Measurements from ENCODE around the gene PLEKHB2. TPM values are rescaled to one million over a fixed set of nuclear protein-coding genes. Genes with fewer than 3 reads are reported as not detected.
A peak's percentile ranks its signal among the peaks of the same experiment; 100 is the strongest.
"Not testable (repeated sequence)": the region's sequence is repeated elsewhere in the genome, so short reads cannot be mapped to it uniquely, and the experiment has no call there.

PLEKHB2 gene
- 82.0 and 88.6 TPM in 2 replicates for total RNA-seq
- 70.5 TPM for polyA plus RNA-seq (2012)

GRCh38 chr2:131105156-131105949 is at the start of gene PLEKHB2:
TSS of gene PLEKHB2 (plus strand) at chr2:131105336. CDS start at chr2:131120942, 15,606 bp downstream.
- DNase-seq (ENCODE audit: low read depth): peak; percentile 91

GRCh38 chr2:131056204-131056931 is 48.8 kb upstream of the PLEKHB2 start:
- DNase-seq (ENCODE audit: low read depth): peak; percentile 73

GRCh38 chr2:131056932-131057287 is 48.2 kb upstream of the PLEKHB2 start:
- no peak for DNase-seq (ENCODE audit: low read depth)

- peak; percentile 34 for DNase-seq (ENCODE audit: low read depth)
Measured at GRCh38 chr2:131058214-131058843, 46.8 kb upstream of the PLEKHB2 start.

GRCh38 chr2:131058920-131059319 is 46.2 kb upstream of the PLEKHB2 start:
- no peak for DNase-seq (ENCODE audit: low read depth)

- DNase-seq (ENCODE audit: low read depth): no peak
Measured at GRCh38 chr2:131063501-131064283, 41.4 kb upstream of the PLEKHB2 start.

- DNase-seq (ENCODE audit: low read depth): no peak
Measured at GRCh38 chr2:131064589-131065512, 40.3 kb upstream of the PLEKHB2 start.

GRCh38 chr2:131067465-131068125 is 37.5 kb upstream of the PLEKHB2 start:
- DNase-seq (ENCODE audit: low read depth): no peak

- not testable (repeated sequence) for DNase-seq (ENCODE audit: low read depth)
Measured at GRCh38 chr2:131068172-131068571, 37.0 kb upstream of the PLEKHB2 start.

- not testable (repeated sequence) for DNase-seq (ENCODE audit: low read depth)
Measured at GRCh38 chr2:131075578-131075977, 29.6 kb upstream of the PLEKHB2 start.

GRCh38 chr2:131076707-131077106 is 28.4 kb upstream of the PLEKHB2 start:
- DNase-seq (ENCODE audit: low read depth): no peak

- no peak for DNase-seq (ENCODE audit: low read depth)
Measured at GRCh38 chr2:131077182-131077846, 27.8 kb upstream of the PLEKHB2 start.

- DNase-seq (ENCODE audit: low read depth): no peak
Measured at GRCh38 chr2:131077966-131078365, 27.2 kb upstream of the PLEKHB2 start.

GRCh38 chr2:131079931-131080330 is 25.2 kb upstream of the PLEKHB2 start:
- not testable (repeated sequence) for DNase-seq (ENCODE audit: low read depth)

- DNase-seq (ENCODE audit: low read depth): no peak
Measured at GRCh38 chr2:131081190-131081589, 23.9 kb upstream of the PLEKHB2 start.

- DNase-seq (ENCODE audit: low read depth): peak; percentile 37
Measured at GRCh38 chr2:131085646-131086045, 19.5 kb upstream of the PLEKHB2 start.

GRCh38 chr2:131092458-131093005 is 12.6 kb upstream of the PLEKHB2 start:
- no peak for DNase-seq (ENCODE audit: low read depth)

- peak; percentile 91 for DNase-seq (ENCODE audit: low read depth)
Measured at GRCh38 chr2:131093006-131093695, 12.0 kb upstream of the PLEKHB2 start, which contains the start of gene FAM168B. TSS of gene FAM168B (minus strand) at chr2:131093460. CDS start at chr2:131082646, 10,814 bp downstream.
